Panc1 (cell line): ENCODE measurements around the gene ELFN2. TPM values are rescaled to one million over a fixed set of nuclear protein-coding genes. Genes with fewer than 3 reads are reported as not detected.

Experiments
- ATAC-seq: fragments of 200-7000 bp; cut with Tn5 transposase; 2 replicates; pipeline ENCODE4 v1.9.1; 2020; ENCODE audit warnings: mild to moderate bottlenecking, moderate library complexity
- BruUV-seq: library from RNA; stranded (reverse); fragments of 400-500 nt; replicated peaks from 2 replicates; lab custom pipeline; 2021; lab: Mats Ljungman, UMichigan
- CTCF ChIA-PET: fragments of 300-600 bp; sonication (Branson Sonifier 250); formaldehyde crosslinking; loops from one replicate; lab custom pipeline; 2022; ENCODE audit warnings: antibody characterized with exemption; lab: Charles Lee
- POLR2A ChIA-PET: fragments of 300-600 bp; sonication (Branson Sonifier 250); formaldehyde crosslinking; loops from one replicate; lab custom pipeline; 2022; ENCODE audit warnings: antibody characterized with exemption; lab: Charles Lee
- DNase-seq: peaks from one replicate; pipeline ENCODE4 v3.0.0-alpha.2; 2010; ENCODE audit warnings: low read depth, low spot score
- H3K27ac ChIP-seq: 2 replicates; pipeline ENCODE4 v1.5.1; 2011; ENCODE audit warnings: mild to moderate bottlenecking, low read length, inconsistent platforms
- H3K27me3 ChIP-seq: fragments of 200-500 bp; sonication (Bioruptor generic); 2 replicates; pipeline ENCODE4 v1.6.0; 2014; ENCODE audit warnings: low read length, inconsistent platforms; ENCODE audit not compliant: control insufficient read depth, insufficient read depth
- H3K36me3 ChIP-seq: fragments of 200-500 bp; sonication (Bioruptor generic); 2 replicates; pipeline ENCODE4 v1.5.1; 2014; ENCODE audit warnings: inconsistent platforms, mild to moderate bottlenecking, low read length, moderate library complexity; ENCODE audit not compliant: control insufficient read depth, insufficient read depth
- H3K4me1 ChIP-seq: 2 replicates; pipeline ENCODE4 v1.5.1; 2011; ENCODE audit warnings: inconsistent platforms, mild to moderate bottlenecking, low read length, moderate library complexity; ENCODE audit not compliant: control insufficient read depth, insufficient read depth
- H3K4me3 ChIP-seq, 2 experiments: 2 replicates each; pipeline ENCODE4 v1.5.1; 2011 to 2012; ENCODE audit warnings: low read depth in 2 of 2, low read length in 2 of 2, mild to moderate bottlenecking in 2 of 2, inconsistent platforms in 1 of 2, moderate library complexity in 1 of 2
- H3K9me3 ChIP-seq: fragments of 200-500 bp; sonication (Bioruptor generic); 2 replicates; pipeline ENCODE4 v1.5.1; 2014; ENCODE audit warnings: low read depth, mild to moderate bottlenecking, inconsistent platforms, low read length, moderate library complexity; ENCODE audit not compliant: control insufficient read depth, insufficient read depth
- CTCF ChIP-seq: fragments of 450-650 bp; IDR thresholded peaks from 2 replicates; pipeline ENCODE4 v1.5.1; 2017; ENCODE audit warnings: mild to moderate bottlenecking
- POLR2AphosphoS5 ChIP-seq: IDR thresholded peaks from 2 replicates; pipeline ENCODE4 v1.6.1; 2012; ENCODE audit warnings: mild to moderate bottlenecking, low read depth, low read length, moderate library complexity
- REST ChIP-seq, 2 experiments: IDR thresholded peaks; 2 replicates each; pipeline ENCODE4 v1.6.1; 2011 to 2012; ENCODE audit warnings: low read depth in 2 of 2, control low read depth in 1 of 2, low read length in 1 of 2, mild to moderate bottlenecking in 1 of 2, moderate library complexity in 1 of 2; ENCODE audit not compliant: insufficient read depth in 1 of 2
- SIN3A ChIP-seq: IDR thresholded peaks from 2 replicates; pipeline ENCODE4 v1.6.1; 2012; ENCODE audit warnings: low read depth, mild to moderate bottlenecking, low read length, moderate library complexity, borderline replicate concordance; ENCODE audit not compliant: insufficient read depth
- TCF7L2 ChIP-seq: IDR thresholded peaks from 2 replicates; pipeline ENCODE4 v1.6.1; 2011; ENCODE audit warnings: mild to moderate bottlenecking, low read depth, low read length, inconsistent platforms
- in situ Hi-C: cut with HindIII; loops from 2 replicates; pipeline ENCODE4 v1.10.0; 2016; ENCODE audit warnings: low sequenced_read_pairs, low pct_unique_long_range_greater_than_20kb
- intact Hi-C: fragments of 100-400 bp; cut with micrococcal nuclease; formaldehyde crosslinking; loops from one replicate; pipeline ENCODE4 v1.10.0; 2022; ENCODE audit not compliant: unreplicated experiment
- total RNA-seq: library from RNA; stranded (reverse); gene quantifications from one replicate; pipeline ENCODE4 v1.2.1, GENCODE V29; 2021; ENCODE audit not compliant: unreplicated experiment

Gene ELFN2
- total RNA-seq, 1 experiment from 2014 or later: 2.9 TPM

- POLR2A ChIA-PET: interaction anchor here (0.7 kb wide), 1 partner anchor 30 kb away, joined by 4 read pairs; no protein-coding TSS in a partner anchor
- peaks cover 19% of the 10 kb centered on the region for H3K4me1 ChIP-seq
- H3K9me3 ChIP-seq: no peaks in the 10 kb centered on the region; the same call in 1 of the 2 replicates
- H3K36me3 ChIP-seq: no peaks in the 10 kb centered on the region
- H3K27ac ChIP-seq: peak overlapping the region; percentile 75; the same call in 1 of the 2 replicates
- no peaks in the 10 kb centered on the region for H3K27me3 ChIP-seq
- ATAC-seq: no peak
- H3K4me3 ChIP-seq: no peak overlapping the region
- CTCF ChIA-PET: no interaction called here
- no peak for DNase-seq
- BruUV-seq: no TSS peak
- no peak for TF ChIP-seq SIN3A
- TF ChIP-seq POLR2AphosphoS5: no peak
- no peak for TF ChIP-seq CTCF
- no peak for TF ChIP-seq REST (IDR thresholded peaks at IDR 0.05; ENCODE audit: insufficient read depth in 1 of 2, low read depth in 2 of 2, low read length in 1 of 2)
- no peak for TF ChIP-seq TCF7L2
- intact Hi-C loops: no loop called here
- in situ Hi-C loops: no loop called here
Observed at GRCh38 chr22:37453696-37454095, 26.4 kb upstream of the ELFN2 start.

- Histone ChIP-seq H3K4me1 (peaks cover 16% of the 10 kb centered on the region), H3K36me3 (no peaks in the 10 kb centered on the region), H3K27ac (no peak overlapping the region), H3K27me3 (no peaks in the 10 kb centered on the region), H3K9me3 (no peaks in the 10 kb centered on the region; the same call in 1 of the 2 replicates), H3K4me3 (no peak overlapping the region)
- ChIA-PET CTCF (no interaction called here), POLR2A (no interaction called here)
- intact Hi-C loops (no loop called here), in situ Hi-C loops (no loop called here)
- BruUV-seq: no TSS peak
- no peak for ATAC-seq
- DNase-seq: no peak
- TF ChIP-seq TCF7L2 (no peak), CTCF (no peak), SIN3A (no peak), POLR2AphosphoS5 (no peak), REST (IDR thresholded peaks at IDR 0.05; ENCODE audit: insufficient read depth in 1 of 2, low read depth in 2 of 2, low read length in 1 of 2) (no peak)
Observed at GRCh38 chr22:37451218-37451617, 23.9 kb upstream of the ELFN2 start.
